ENCODE measurements around the gene MARCHF7. TPM values are rescaled to one million over a fixed set of nuclear protein-coding genes. Genes with fewer than 3 reads are reported as not detected.

Gene MARCHF7
- total and polyA plus RNA-seq, 2 of the 13 experiments (the other 11 are each of a cell fraction or from before 2014, with no cell fraction given): 32.8 to 88.5 TPM

- TF ChIP-seq MYPOP (CRISPR knock-in tag; IDR thresholded peaks at IDR 0.05) (peak; percentile 23; the same call in 1 of the 2 replicates), NAIF1 (CRISPR knock-in tag; IDR thresholded peaks at IDR 0.05; ENCODE audit: borderline replicate concordance) (peak; percentile 45; the same call in 1 of the 2 replicates), ZFAT (CRISPR knock-in tag; conservative IDR thresholded peaks at IDR 0.05) (0 out of 2 replicates have a peak, but pooled peaks have one; percentile 39), ZNF563 (CRISPR knock-in tag; IDR thresholded peaks at IDR 0.05) (0 out of 2 replicates have a peak, but pooled peaks have one; percentile 18), ZNF10 (CRISPR knock-in tag; IDR thresholded peaks at IDR 0.05; ENCODE audit: borderline replicate concordance, low read depth) (no peak), MTERF4 (CRISPR knock-in tag; IDR thresholded peaks at IDR 0.05) (peak; percentile 55; the same call in 1 of the 2 replicates), SIN3A (IDR thresholded peaks at IDR 0.05; ENCODE audit: borderline replicate concordance, low read depth, low read length) (peak; percentile 40; the same call in 1 of the 2 replicates), ZSCAN25 (CRISPR knock-in tag; IDR thresholded peaks at IDR 0.05) (0 out of 2 replicates have a peak, but pooled peaks have one; percentile 7)
Measured at GRCh38 chr2:159712929-159713420, 669 bp downstream of the MARCHF7 start (continued).

- no peaks in the 10 kb centered on the region for H3K9me3 ChIP-seq (ENCODE audit: low read length)
- no peak for FAIRE-seq
- POLR2A ChIA-PET: interaction anchor here (1.2 kb wide), 1 partner anchor 98 kb away, joined by 5 read pairs; no protein-coding TSS in a partner anchor
- no peak for TF ChIP-seq NR2F6 (IDR thresholded peaks at IDR 0.05)
- no peak for TF ChIP-seq NR2F6 (CRISPR knock-in tag; IDR thresholded peaks at IDR 0.05)
- no peak for TF ChIP-seq ZNF646 (CRISPR knock-in tag; IDR thresholded peaks at IDR 0.05)
- TF ChIP-seq, protein P1, sequence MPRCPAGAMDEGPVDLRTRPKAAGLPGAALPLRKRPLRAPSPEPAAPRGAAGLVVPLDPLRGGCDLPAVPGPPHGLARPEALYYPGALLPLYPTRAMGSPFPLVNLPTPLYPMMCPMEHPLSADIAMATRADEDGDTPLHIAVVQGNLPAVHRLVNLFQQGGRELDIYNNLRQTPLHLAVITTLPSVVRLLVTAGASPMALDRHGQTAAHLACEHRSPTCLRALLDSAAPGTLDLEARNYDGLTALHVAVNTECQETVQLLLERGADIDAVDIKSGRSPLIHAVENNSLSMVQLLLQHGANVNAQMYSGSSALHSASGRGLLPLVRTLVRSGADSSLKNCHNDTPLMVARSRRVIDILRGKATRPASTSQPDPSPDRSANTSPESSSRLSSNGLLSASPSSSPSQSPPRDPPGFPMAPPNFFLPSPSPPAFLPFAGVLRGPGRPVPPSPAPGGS (CRISPR knock-in tag; IDR thresholded peaks at IDR 0.05): no peak
Measured at GRCh38 chr2:159713631-159714246, 1.4 kb downstream of the MARCHF7 start.

More at GRCh38 chr2:159713631-159714246, 1.4 kb downstream of the MARCHF7 start:
- peaks cover 58% of the 10 kb centered on the region for H4K20me1 ChIP-seq (ENCODE audit: insufficient read depth, low read length)
- H3K27ac ChIP-seq (ENCODE audit: extremely low read length, insufficient read depth, low read length): peak overlapping the region; percentile 94
- peaks cover 40% of the 10 kb centered on the region for H3K4me1 ChIP-seq (ENCODE audit: insufficient read depth, low read length)
- in situ Hi-C loops (cut with HindIII; ENCODE audit: extremely low pct_ligation_motif_present, low pct_unique_long_range_greater_than_20kb): no loop called here
- H2AFZ ChIP-seq (ENCODE audit: low read length): no peak overlapping the region
- no peaks in the 10 kb centered on the region; a peak in 1 of 5 replicates for H3K27me3 ChIP-seq (ENCODE audit: control insufficient read depth in 1 of 2, insufficient read depth in 2 of 2, low read length in 2 of 2)
- peaks cover 6 to 24% of the 10 kb centered on the region in 2 experiments for H3K36me3 ChIP-seq (replicated peaks in 1 of 2; ENCODE audit: control insufficient read depth in 1 of 2, insufficient read depth in 2 of 2, low read length in 2 of 2)
- peak overlapping the region; percentile 80 to 99 (median 99) for H3K4me3 ChIP-seq (replicated peaks in 1 of 3; ENCODE audit: insufficient read depth in 1 of 3, low read depth in 2 of 3, low read length in 3 of 3)
- H3K9ac ChIP-seq (ENCODE audit: insufficient read depth, low read depth, low read length): peak overlapping the region; percentile 96
- peak; percentile 10 for DNase-seq (ENCODE audit: low spot score)
- no TSS peak for BruUV-seq (replicated peaks)
- peak overlapping the region; percentile 80 for H3K4me2 ChIP-seq (ENCODE audit: low read depth, low read length)
- intact Hi-C loops (cut with micrococcal nuclease; ENCODE audit: unreplicated experiment): loop anchor here (2.0 to 10.0 kb wide), 3 partner anchors 84 to 329 kb away; partner anchors contain the start of gene CD302
- 22% methylated on average over 5 of the region's 5 CpGs for WGBS (ENCODE audit: low lambda C conversion rate)
- no peak for ATAC-seq
- CTCF ChIA-PET (ENCODE audit: low intra/inter-chr PET ratio, low total read pairs): interaction anchor here (1.2 kb wide), 1 partner anchor 209 kb away, joined by 3 read pairs; no protein-coding TSS in a partner anchor
- peaks cover 64% of the 10 kb centered on the region for H3K79me2 ChIP-seq (ENCODE audit: insufficient read depth, low read length)
